Prostate gland (tissue), 2 donors: ENCODE data around the gene WDR87.
A peak's percentile ranks its signal among the peaks of the same experiment; 100 is the strongest.

ENCODE experiments used
- POLR2A ChIP-seq: fragments of 450-650 bp; IDR thresholded peaks from one replicate; pipeline ENCODE4 v1.6.1; 2016; ENCODE audit warnings: antibody characterized with exemption, mild to moderate bottlenecking
- POLR2AphosphoS5 ChIP-seq: sonication (generic); formaldehyde crosslinking; IDR thresholded peaks from one replicate; pipeline ENCODE4 v1.6.1; 2017; ENCODE audit warnings: antibody characterized with exemption
- TF ChIP-seq, protein P1 (sequence below), 4 experiments: fragments of 200-600 bp in 2 of 4; fragments of 450-650 bp in 2 of 4; sonication (generic) in 2 of 4; IDR thresholded peaks; 1 replicate in 3 of 4; 2 replicates in 1 of 4; pipeline ENCODE4 v1.5.1; 2016 to 2019; ENCODE audit warnings: antibody characterized with exemption in 4 of 4, mild to moderate bottlenecking in 2 of 4, moderate library complexity in 2 of 4

DNA sequence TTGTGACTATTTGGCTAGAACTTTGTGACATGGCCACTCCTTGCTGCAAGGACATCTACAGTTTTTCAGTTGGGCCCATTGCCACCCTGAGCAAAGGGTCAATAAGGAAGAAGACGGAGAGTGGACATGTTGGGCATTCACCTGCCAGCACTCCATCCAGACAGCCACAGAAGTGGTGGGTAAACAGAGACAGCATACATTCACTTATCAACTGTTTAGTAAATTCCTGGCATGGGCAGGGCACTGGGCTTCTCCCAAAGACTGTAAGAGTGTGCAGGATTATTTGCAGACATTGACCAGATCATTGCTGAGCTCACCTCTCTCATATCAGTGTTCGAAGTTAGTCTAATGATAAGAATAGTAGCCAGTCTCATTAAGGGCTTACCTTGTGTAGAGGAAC lies 29.8 kb upstream of the WDR87 start:
- TF ChIP-seq, protein P1, sequence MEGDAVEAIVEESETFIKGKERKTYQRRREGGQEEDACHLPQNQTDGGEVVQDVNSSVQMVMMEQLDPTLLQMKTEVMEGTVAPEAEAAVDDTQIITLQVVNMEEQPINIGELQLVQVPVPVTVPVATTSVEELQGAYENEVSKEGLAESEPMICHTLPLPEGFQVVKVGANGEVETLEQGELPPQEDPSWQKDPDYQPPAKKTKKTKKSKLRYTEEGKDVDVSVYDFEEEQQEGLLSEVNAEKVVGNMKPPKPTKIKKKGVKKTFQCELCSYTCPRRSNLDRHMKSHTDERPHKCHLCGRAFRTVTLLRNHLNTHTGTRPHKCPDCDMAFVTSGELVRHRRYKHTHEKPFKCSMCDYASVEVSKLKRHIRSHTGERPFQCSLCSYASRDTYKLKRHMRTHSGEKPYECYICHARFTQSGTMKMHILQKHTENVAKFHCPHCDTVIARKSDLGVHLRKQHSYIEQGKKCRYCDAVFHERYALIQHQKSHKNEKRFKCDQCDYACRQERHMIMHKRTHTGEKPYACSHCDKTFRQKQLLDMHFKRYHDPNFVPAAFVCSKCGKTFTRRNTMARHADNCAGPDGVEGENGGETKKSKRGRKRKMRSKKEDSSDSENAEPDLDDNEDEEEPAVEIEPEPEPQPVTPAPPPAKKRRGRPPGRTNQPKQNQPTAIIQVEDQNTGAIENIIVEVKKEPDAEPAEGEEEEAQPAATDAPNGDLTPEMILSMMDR (IDR thresholded peaks at IDR 0.05) = no peak
- TF ChIP-seq POLR2AphosphoS5 (peak; percentile 81), POLR2A (no peak)
